ENCODE data around the gene ADAM15. TPM values are rescaled to one million over a fixed set of nuclear protein-coding genes. Genes with fewer than 3 reads are reported as not detected.

Gene ADAM15
- total and polyA plus RNA-seq, 2 donors (not counting 1 experiment from before 2014, with no cell fraction given), result 14.6 to 28.4 TPM

DNA sequence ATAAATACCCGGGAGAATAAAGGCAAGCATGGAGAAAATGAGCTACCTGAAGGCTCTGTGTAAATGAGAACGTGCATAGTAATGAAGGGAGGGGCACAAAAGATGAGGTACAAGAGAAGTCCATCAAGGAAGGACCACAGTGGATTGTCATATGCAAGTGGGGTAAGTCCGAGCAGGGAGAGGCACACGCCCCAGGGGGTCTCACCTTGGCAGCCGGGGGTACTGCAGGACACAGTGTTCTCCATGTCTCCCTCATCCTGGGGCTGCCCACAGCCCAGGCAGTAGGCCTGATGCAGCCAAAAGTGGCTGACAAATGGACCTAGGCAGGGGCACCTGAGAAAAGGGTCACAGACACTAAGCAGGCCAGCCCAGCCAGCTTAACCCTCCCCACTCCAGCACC lies 27.5 kb upstream of the ADAM15 start:
- H3K27me3 ChIP-seq (replicated peaks in 1 of 4; ENCODE audit: control extremely low read depth in 1 of 4, control insufficient read depth in 3 of 4, insufficient read depth in 4 of 4, low read length in 3 of 4), result no peaks in the 10 kb centered on the region
- no peak for ATAC-seq (ENCODE audit: low read depth)
- H3K27me3 Mint-ChIP-seq, result no peaks in the 10 kb centered on the region
- no peaks in the 10 kb centered on the region for H3K9me3 Mint-ChIP-seq (ENCODE audit: insufficient read depth)
- H3K27ac ChIP-seq (ENCODE audit: low read length in 2 of 2), result no peak overlapping the region
- H3K4me1 ChIP-seq (ENCODE audit: control insufficient read depth in 2 of 2, insufficient read depth in 2 of 2, low read length in 2 of 2), result peaks cover under 1 to 6% of the 10 kb centered on the region in 2 donors
- peaks cover 0 to 2% (median 0%) of the 10 kb centered on the region in 3 donors for H3K9me3 ChIP-seq (ENCODE audit: control extremely low read depth in 1 of 3, control insufficient read depth in 2 of 3, insufficient read depth in 1 of 3, low read length in 2 of 3)
- no peaks in the 10 kb centered on the region for H3K36me3 ChIP-seq (replicated peaks in 1 of 2; ENCODE audit: control extremely low read depth in 1 of 2, control insufficient read depth in 1 of 2, extremely low read depth in 1 of 2, insufficient read depth in 2 of 2, low read length in 1 of 2)
- H4K20me1 ChIP-seq (ENCODE audit: control insufficient read depth, insufficient read depth, low read length, poor library complexity, severe bottlenecking), result no peaks in the 10 kb centered on the region
- peaks cover 15% of the 10 kb centered on the region for H3K4me1 Mint-ChIP-seq
- ChIA-PET CTCF (no interaction called here), POLR2A (interaction anchor here (0.7 kb wide), 1 partner anchor 302 kb away, joined by 3 read pairs; no protein-coding TSS in a partner anchor)
- no peak overlapping the region for H3K4me3 ChIP-seq (ENCODE audit: control extremely low read depth in 1 of 5, extremely low read depth in 1 of 5, insufficient read depth in 1 of 5, low read depth in 2 of 5, low read length in 4 of 5)
- H3K79me2 ChIP-seq (ENCODE audit: control insufficient read depth, insufficient read depth, low read length), result peaks cover 3% of the 10 kb centered on the region
- no peak overlapping the region for H3K27ac Mint-ChIP-seq
- no peak for TF ChIP-seq EZH2 (IDR thresholded peaks at IDR 0.05; ENCODE audit: borderline replicate concordance, insufficient read depth, low read depth, low read length, poor library complexity, severe bottlenecking)
- TF ChIP-seq CTCF (IDR thresholded peaks at IDR 0.05), result no peak
- no peak overlapping the region for H2AFZ ChIP-seq (ENCODE audit: insufficient read depth, low read depth, low read length, poor library complexity, severe bottlenecking)
- H3K4me2 ChIP-seq (replicated peaks; ENCODE audit: low read depth, low read length, poor library complexity, severe bottlenecking), result no peak overlapping the region
- H3K9ac ChIP-seq (ENCODE audit: low read length), result no peak overlapping the region
- 92% methylated on average over 5 of the region's 5 CpGs for WGBS (ENCODE audit: insufficient coverage)
- intact Hi-C loops (cut with micrococcal nuclease), result no loop called here
- H3K4me3 Mint-ChIP-seq, result no peak overlapping the region
- no peak for DNase-seq

GRCh38 chr1:155024315-155024714 lies 26.8 kb upstream of the ADAM15 start:
- no peak overlapping the region for H3K27ac Mint-ChIP-seq
- intact Hi-C loops (cut with micrococcal nuclease), result no loop called here
- DNase-seq (no peak), ATAC-seq (ENCODE audit: low read depth) (no peak)
- peaks cover 3% of the 10 kb centered on the region for H3K79me2 ChIP-seq (ENCODE audit: control insufficient read depth, insufficient read depth, low read length)
- TF ChIP-seq CTCF (IDR thresholded peaks at IDR 0.05) (no peak), EZH2 (IDR thresholded peaks at IDR 0.05; ENCODE audit: borderline replicate concordance, insufficient read depth, low read depth, low read length, poor library complexity, severe bottlenecking) (no peak)
- CTCF ChIA-PET, result interaction anchor here (1.0 kb wide), 1 partner anchor 25 kb away, joined by 3 read pairs; no protein-coding TSS in a partner anchor
- POLR2A ChIA-PET, result no interaction called here
- H3K27me3 ChIP-seq (replicated peaks in 1 of 4; ENCODE audit: control extremely low read depth in 1 of 4, control insufficient read depth in 3 of 4, insufficient read depth in 4 of 4, low read length in 3 of 4), result no peaks in the 10 kb centered on the region
- no peaks in the 10 kb centered on the region for H3K27me3 Mint-ChIP-seq
- peaks cover 0 to under 1% (median 0%) of the 10 kb centered on the region in 3 donors for H3K9me3 ChIP-seq (ENCODE audit: control extremely low read depth in 1 of 3, control insufficient read depth in 2 of 3, insufficient read depth in 1 of 3, low read length in 2 of 3)
- H3K4me1 ChIP-seq (ENCODE audit: control insufficient read depth in 2 of 2, insufficient read depth in 2 of 2, low read length in 2 of 2), result no peaks in the 10 kb centered on the region
- no peak overlapping the region for H3K4me3 ChIP-seq (ENCODE audit: control extremely low read depth in 1 of 5, extremely low read depth in 1 of 5, insufficient read depth in 1 of 5, low read depth in 2 of 5, low read length in 4 of 5)
- WGBS (ENCODE audit: insufficient coverage), result 92% methylated on average over 9 of the region's 9 CpGs
- no peak overlapping the region for H3K27ac ChIP-seq (ENCODE audit: low read length in 2 of 2)
- no peaks in the 10 kb centered on the region for H3K36me3 ChIP-seq (replicated peaks in 1 of 2; ENCODE audit: control extremely low read depth in 1 of 2, control insufficient read depth in 1 of 2, extremely low read depth in 1 of 2, insufficient read depth in 2 of 2, low read length in 1 of 2)
- no peak overlapping the region for H2AFZ ChIP-seq (ENCODE audit: insufficient read depth, low read depth, low read length, poor library complexity, severe bottlenecking)
- no peak overlapping the region for H3K4me3 Mint-ChIP-seq
- no peaks in the 10 kb centered on the region for H3K9me3 Mint-ChIP-seq (ENCODE audit: insufficient read depth)
- peaks cover 8% of the 10 kb centered on the region for H3K4me1 Mint-ChIP-seq
- no peaks in the 10 kb centered on the region for H4K20me1 ChIP-seq (ENCODE audit: control insufficient read depth, insufficient read depth, low read length, poor library complexity, severe bottlenecking)
- no peak overlapping the region for H3K9ac ChIP-seq (ENCODE audit: low read length)
- H3K4me2 ChIP-seq (replicated peaks; ENCODE audit: low read depth, low read length, poor library complexity, severe bottlenecking), result no peak overlapping the region
